ENCODE data around the gene DUOX2.
"Not testable (repeated sequence)": the region's sequence is repeated elsewhere in the genome, so short reads cannot be mapped to it uniquely, and the experiment has no call there.

GRCh38 chr15:45058690-45059675 lies 55.0 kb downstream of the DUOX2 start:
- TF ChIP-seq CTCF, POLR2A (IDR thresholded peaks at IDR 0.05): not testable (repeated sequence)
